H9 (cell line): Measurements from ENCODE around the gene MTHFD1L. TPM values are rescaled to one million over a fixed set of nuclear protein-coding genes. Genes with fewer than 3 reads are reported as not detected.

Experiments
- DNase-seq: peaks from one replicate; pipeline ENCODE4 v3.0.0-alpha.2; 2017
- H2AFZ ChIP-seq: one replicate; pipeline ENCODE4 v1.6.1; 2013; ENCODE audit warnings: mild to moderate bottlenecking, low read length, control low read depth, moderate library complexity
- H2AK5ac ChIP-seq: 2 replicates; pipeline ENCODE4 v1.6.1; 2013; ENCODE audit warnings: low read length, control low read depth, mixed read lengths; ENCODE audit not compliant: insufficient read length
- H2BK120ac ChIP-seq: one replicate; pipeline ENCODE4 v1.6.1; 2013; ENCODE audit warnings: low read depth, mild to moderate bottlenecking, low read length, control low read depth, inconsistent platforms; ENCODE audit not compliant: poor library complexity, severe bottlenecking
- H2BK12ac ChIP-seq: 2 replicates; pipeline ENCODE4 v1.6.1; 2013; ENCODE audit warnings: low read length, control low read depth, mixed read lengths, low read depth; ENCODE audit not compliant: insufficient read length
- H2BK15ac ChIP-seq: 2 replicates; pipeline ENCODE4 v1.6.1; 2013; ENCODE audit warnings: low read depth, low read length, control low read depth
- H2BK20ac ChIP-seq: one replicate; pipeline ENCODE4 v1.6.1; 2013; ENCODE audit warnings: low read depth, mild to moderate bottlenecking, low read length, control low read depth, inconsistent platforms; ENCODE audit not compliant: poor library complexity, severe bottlenecking
- H2BK5ac ChIP-seq: 2 replicates; pipeline ENCODE4 v1.6.1; 2013; ENCODE audit warnings: low read length, control low read depth, mixed read lengths; ENCODE audit not compliant: insufficient read length
- H3K14ac ChIP-seq: 2 replicates; pipeline ENCODE4 v1.6.1; 2013; ENCODE audit warnings: low read length, control low read depth; ENCODE audit not compliant: insufficient read depth
- H3K18ac ChIP-seq: 2 replicates; pipeline ENCODE4 v1.6.1; 2013; ENCODE audit warnings: low read depth, mild to moderate bottlenecking, mixed read lengths, low read length, control low read depth; ENCODE audit not compliant: insufficient read length
- H3K23ac ChIP-seq: 2 replicates; pipeline ENCODE4 v1.6.1; 2013; ENCODE audit warnings: low read length, control low read depth, mixed read lengths, low read depth; ENCODE audit not compliant: insufficient read length
- H3K23me2 ChIP-seq: 2 replicates; pipeline ENCODE4 v1.6.1; 2013; ENCODE audit warnings: low read depth, mild to moderate bottlenecking, mixed read lengths, low read length, control low read depth; ENCODE audit not compliant: insufficient read length, poor library complexity, severe bottlenecking
- H3K27ac ChIP-seq: 2 replicates; pipeline ENCODE4 v1.5.1; 2013; ENCODE audit warnings: low read length, control low read depth, mixed read lengths, low read depth; ENCODE audit not compliant: insufficient read length
- H3K27me3 ChIP-seq: 2 replicates; pipeline ENCODE4 v1.6.1; 2013; ENCODE audit warnings: low read length, control low read depth, inconsistent platforms; ENCODE audit not compliant: insufficient read depth
- H3K4ac ChIP-seq: 2 replicates; pipeline ENCODE4 v1.6.1; 2013; ENCODE audit warnings: low read depth, mild to moderate bottlenecking, control low read depth, inconsistent platforms, low read length, moderate library complexity
- H3K4me1 ChIP-seq: 2 replicates; pipeline ENCODE4 v1.6.1; 2013; ENCODE audit warnings: low read length, control low read depth, inconsistent platforms; ENCODE audit not compliant: insufficient read depth
- H3K4me2 ChIP-seq: 2 replicates; pipeline ENCODE4 v1.6.1; 2013; ENCODE audit warnings: low read length, control low read depth, mixed read lengths; ENCODE audit not compliant: insufficient read length, insufficient read depth
- H3K56ac ChIP-seq: 2 replicates; pipeline ENCODE4 v1.6.1; 2013; ENCODE audit warnings: low read depth, mild to moderate bottlenecking, mixed read lengths, low read length, control low read depth; ENCODE audit not compliant: insufficient read length
- H3K79me1 ChIP-seq: 2 replicates; pipeline ENCODE4 v1.6.1; 2013; ENCODE audit warnings: low read depth, mild to moderate bottlenecking, moderate library complexity, low read length, control low read depth, inconsistent platforms; ENCODE audit not compliant: insufficient read depth, poor library complexity, severe bottlenecking
- H3K79me2 ChIP-seq: 2 replicates; pipeline ENCODE4 v1.6.1; 2013; ENCODE audit warnings: low read length, control low read depth, inconsistent platforms; ENCODE audit not compliant: insufficient read depth
- H3K9ac ChIP-seq: 2 replicates; pipeline ENCODE4 v1.6.1; 2013; ENCODE audit warnings: low read length, control low read depth, mixed read lengths; ENCODE audit not compliant: insufficient read length; ENCODE audit errors: extremely low read depth
- H3K9me3 ChIP-seq: one replicate; pipeline ENCODE4 v1.6.1; 2013; ENCODE audit warnings: low read depth, low read length, inconsistent platforms; ENCODE audit not compliant: control insufficient read depth
- H3T11ph ChIP-seq: one replicate; pipeline ENCODE4 v1.6.1; 2013; ENCODE audit warnings: mild to moderate bottlenecking, low read length, control low read depth, inconsistent platforms
- H4K20me1 ChIP-seq: one replicate; pipeline ENCODE4 v1.6.1; 2013; ENCODE audit not compliant: control insufficient read depth, insufficient read length, insufficient read depth
- H4K5ac ChIP-seq: 2 replicates; pipeline ENCODE4 v1.6.1; 2013; ENCODE audit warnings: low read depth, mild to moderate bottlenecking, mixed read lengths, low read length, control low read depth; ENCODE audit not compliant: insufficient read length
- H4K8ac ChIP-seq: replicated peaks from 2 replicates; pipeline ENCODE4 v1.6.1; 2013; ENCODE audit warnings: low read length, control low read depth, mixed read lengths, low read depth; ENCODE audit not compliant: insufficient read length
- H4K91ac ChIP-seq: 2 replicates; pipeline ENCODE4 v1.6.1; 2013; ENCODE audit warnings: low read depth, mild to moderate bottlenecking, moderate library complexity, mixed read lengths, low read length, control low read depth; ENCODE audit not compliant: insufficient read length
- H3K27ac Mint-ChIP-seq, 3 experiments: 2 replicates in 2 of 3; 3 replicates in 1 of 3; pipeline ENCODE4 v1.8.0; 2020 to 2021; ENCODE audit warnings: mixed read lengths in 3 of 3, mild to moderate bottlenecking in 1 of 3, moderate library complexity in 1 of 3
- H3K27me3 Mint-ChIP-seq: 2 replicates; pipeline ENCODE4 v1.8.0; 2021; ENCODE audit warnings: low read depth, mild to moderate bottlenecking, moderate library complexity, mixed read lengths
- H3K36me3 Mint-ChIP-seq, 3 experiments: 2 replicates in 2 of 3; 3 replicates in 1 of 3; pipeline ENCODE4 v1.8.0; 2020 to 2021; ENCODE audit warnings: low read depth in 3 of 3, mixed read lengths in 3 of 3; ENCODE audit not compliant: insufficient read depth in 1 of 3
- H3K4me1 Mint-ChIP-seq, 2 experiments: 2 replicates each; pipeline ENCODE4 v1.8.0; 2020; ENCODE audit warnings: mixed read lengths in 2 of 2
- H3K4me3 Mint-ChIP-seq, 2 experiments: 2 replicates in 1 of 2; 3 replicates in 1 of 2; pipeline ENCODE4 v1.8.0; 2020 to 2021; ENCODE audit warnings: mild to moderate bottlenecking in 2 of 2, mixed read lengths in 2 of 2, moderate library complexity in 1 of 2
- H3K9me3 Mint-ChIP-seq, 2 experiments: 2 replicates in 1 of 2; 3 replicates in 1 of 2; pipeline ENCODE4 v1.8.0; 2020; ENCODE audit warnings: mild to moderate bottlenecking in 2 of 2, mixed read lengths in 2 of 2, moderate library complexity in 1 of 2
- WGBS: extraction: QIAGEN DNeasy Blood & Tissue Kit; methylation state at CpG from one replicate; pipeline ENCODE4 v1.1.7; 2013; ENCODE audit warnings: missing lambda C conversion rate, low lambda C conversion rate, mixed read lengths; ENCODE audit not compliant: insufficient read length; ENCODE audit errors: extremely low coverage; 5-methylcytosine and 5-hydroxymethylcytosine counted together
- total RNA-seq: library from RNA; stranded (reverse); gene quantifications from 2 replicates; pipeline ENCODE4 v1.2.1, GENCODE V29; 2021
- TF ChIP-seq, protein P1 (sequence below): fragments of 200-600 bp; sonication (generic); conservative IDR thresholded peaks from 3 replicates; pipeline ENCODE4 v1.8.0; 2021; ENCODE audit warnings: antibody characterized with exemption, mild to moderate bottlenecking

MTHFD1L gene
- total RNA-seq, 1 experiment from 2014 or later = 90.2 TPM

- TF ChIP-seq, protein P1, sequence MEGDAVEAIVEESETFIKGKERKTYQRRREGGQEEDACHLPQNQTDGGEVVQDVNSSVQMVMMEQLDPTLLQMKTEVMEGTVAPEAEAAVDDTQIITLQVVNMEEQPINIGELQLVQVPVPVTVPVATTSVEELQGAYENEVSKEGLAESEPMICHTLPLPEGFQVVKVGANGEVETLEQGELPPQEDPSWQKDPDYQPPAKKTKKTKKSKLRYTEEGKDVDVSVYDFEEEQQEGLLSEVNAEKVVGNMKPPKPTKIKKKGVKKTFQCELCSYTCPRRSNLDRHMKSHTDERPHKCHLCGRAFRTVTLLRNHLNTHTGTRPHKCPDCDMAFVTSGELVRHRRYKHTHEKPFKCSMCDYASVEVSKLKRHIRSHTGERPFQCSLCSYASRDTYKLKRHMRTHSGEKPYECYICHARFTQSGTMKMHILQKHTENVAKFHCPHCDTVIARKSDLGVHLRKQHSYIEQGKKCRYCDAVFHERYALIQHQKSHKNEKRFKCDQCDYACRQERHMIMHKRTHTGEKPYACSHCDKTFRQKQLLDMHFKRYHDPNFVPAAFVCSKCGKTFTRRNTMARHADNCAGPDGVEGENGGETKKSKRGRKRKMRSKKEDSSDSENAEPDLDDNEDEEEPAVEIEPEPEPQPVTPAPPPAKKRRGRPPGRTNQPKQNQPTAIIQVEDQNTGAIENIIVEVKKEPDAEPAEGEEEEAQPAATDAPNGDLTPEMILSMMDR = no peak
- H3K18ac ChIP-seq = no peak overlapping the region
- Mint-ChIP-seq H3K36me3 (no peaks in the 10 kb centered on the region; a peak in 1 of 7 replicates), H3K4me1 (peaks cover 13 to 25% of the 10 kb centered on the region in 2 experiments), H3K9me3 (no peaks in the 10 kb centered on the region), H3K27me3 (peaks cover 1% of the 10 kb centered on the region), H3K27ac (no peak overlapping the region), H3K4me3 (no peak overlapping the region)
- WGBS = no CpG with 5 or more reads among the region's 5 CpGs
- no peak overlapping the region for H3K4me2 ChIP-seq
- no peak overlapping the region for H2BK20ac ChIP-seq
- no peak overlapping the region for H3K9ac ChIP-seq
- no peak overlapping the region for H4K91ac ChIP-seq
- H3K79me1 ChIP-seq = no peaks in the 10 kb centered on the region
- no peak overlapping the region for H2BK5ac ChIP-seq
- H3K4ac ChIP-seq = no peak overlapping the region
- no peaks in the 10 kb centered on the region for H3K9me3 ChIP-seq
- no peak overlapping the region for H3T11ph ChIP-seq
- H2BK15ac ChIP-seq = no peak overlapping the region
- H3K14ac ChIP-seq = no peak overlapping the region
- H3K79me2 ChIP-seq = no peaks in the 10 kb centered on the region
- DNase-seq = no peak
- H3K23me2 ChIP-seq = no peaks in the 10 kb centered on the region
- H2BK12ac ChIP-seq = no peak overlapping the region
- H2AK5ac ChIP-seq = no peak overlapping the region
- H4K5ac ChIP-seq = no peak overlapping the region
- H2BK120ac ChIP-seq = no peak overlapping the region
- H3K27ac ChIP-seq = no peak overlapping the region
- no peak overlapping the region for H3K23ac ChIP-seq
- H3K56ac ChIP-seq = no peak overlapping the region
- H3K27me3 ChIP-seq = no peaks in the 10 kb centered on the region
- no peak overlapping the region for H2AFZ ChIP-seq
- H4K20me1 ChIP-seq = no peaks in the 10 kb centered on the region
- H3K4me1 ChIP-seq = no peaks in the 10 kb centered on the region
- H4K8ac ChIP-seq = no peak overlapping the region
Measured at GRCh38 chr6:150846641-150847040, 18.9 kb upstream of the MTHFD1L start.
